GM12878 (cell line): ENCODE measurements around the gene SLC12A4. TPM values are rescaled to one million over a fixed set of nuclear protein-coding genes. Genes with fewer than 3 reads are reported as not detected.

ENCODE experiments used
- BACH1 ChIP-seq: fragments of 450-650 bp; IDR thresholded peaks from 2 replicates; pipeline ENCODE4 v1.6.1; 2017; ENCODE audit warnings: mild to moderate bottlenecking, borderline replicate concordance
- GABPA ChIP-seq: IDR thresholded peaks from 2 replicates; pipeline ENCODE4 v1.6.1; 2014; ENCODE audit warnings: antibody characterized with exemption, low read depth, mild to moderate bottlenecking, inconsistent platforms
- GATAD2B ChIP-seq: fragments of 450-650 bp; conservative IDR thresholded peaks from 2 replicates; pipeline ENCODE4 v1.6.1; 2017; ENCODE audit warnings: low read depth, mild to moderate bottlenecking, moderate library complexity
- HDAC6 ChIP-seq: fragments of 200-600 bp; sonication (generic); IDR thresholded peaks from one replicate; pipeline ENCODE4 v1.8.0; 2017; ENCODE audit warnings: antibody characterized with exemption; ENCODE audit not compliant: unreplicated experiment
- NR2C1 ChIP-seq: fragments of 450-650 bp; IDR thresholded peaks from 2 replicates; pipeline ENCODE4 v1.6.1; 2017; ENCODE audit warnings: antibody characterized with exemption, mild to moderate bottlenecking, moderate library complexity
- SPI1 ChIP-seq: IDR thresholded peaks from 2 replicates; pipeline ENCODE4 v1.6.1; 2011; ENCODE audit warnings: low read depth, mild to moderate bottlenecking, low read length, moderate library complexity, borderline replicate concordance; ENCODE audit not compliant: insufficient read depth
- ZNF592 ChIP-seq: fragments of 450-650 bp; IDR thresholded peaks from 2 replicates; pipeline ENCODE4 v1.6.1; 2017; ENCODE audit warnings: mild to moderate bottlenecking, moderate library complexity
- polyA plus RNA-seq, 11 experiments: library from polyadenylated mRNA; depleted of rRNA in 4 of 11; unstranded in 6 of 11; stranded (reverse) in 5 of 11; fragments of >200 nt; fragmentation: Nextera tagmentation in 4 of 11; fragmentation: Illumina TruSeq in 1 of 11; extraction: Ambion mirVana in 4 of 11; extraction: Trizol in 1 of 11; gene quantifications; 1 replicate in 1 of 11; 2 replicates in 10 of 11; pipeline versions ENCODE4 v1.2.1 to v1.2.3, GENCODE V29; 2011 to 2016; ENCODE audit warnings: inconsistent platforms in 2 of 11, missing spikeins in 2 of 11, low read depth in 1 of 11
- total RNA-seq, 4 experiments: library from RNA; depleted of rRNA in 3 of 4; stranded (reverse); fragments of >200 nt in 3 of 4; fragmentation: Illumina TruSeq in 1 of 4; extraction: Trizol in 1 of 4; gene quantifications; 2 replicates each; pipeline versions ENCODE4 v1.2.1 to v1.2.3, GENCODE V29; 2013 to 2021
- TF ChIP-seq, protein P1 (sequence below): IDR thresholded peaks from 2 replicates; pipeline ENCODE4 v1.6.1; 2011; ENCODE audit warnings: low read depth, mild to moderate bottlenecking, low read length, moderate library complexity, borderline replicate concordance; ENCODE audit errors: extremely low read depth

The SLC12A4 gene
- total and polyA plus RNA-seq, 10 of the 15 experiments (the other 5 are each of a cell fraction or from before 2014, with no cell fraction given): 0.95 to 39.9 (median 14.2) TPM

DNA sequence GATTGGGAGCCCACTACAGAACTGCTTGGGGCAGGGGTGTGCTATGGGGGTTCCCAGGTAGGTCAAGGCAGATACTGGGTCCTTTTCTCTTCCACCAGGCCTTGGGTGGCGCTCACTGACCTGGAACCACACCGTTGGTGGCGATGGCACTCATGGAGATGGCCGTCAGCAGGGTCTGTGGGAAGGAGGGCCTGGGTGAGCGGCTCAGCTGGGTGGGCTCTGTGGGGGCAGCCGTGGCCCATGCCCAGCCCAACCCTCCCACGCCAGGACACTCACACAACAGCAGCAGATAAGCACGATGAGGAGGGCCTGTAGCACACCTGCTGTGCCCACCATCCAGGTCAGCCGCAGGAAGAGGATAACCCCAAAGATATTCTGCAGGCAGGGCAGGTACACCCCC lies 10.8 kb downstream of the SLC12A4 start (continued):
- TF ChIP-seq, protein P1, sequence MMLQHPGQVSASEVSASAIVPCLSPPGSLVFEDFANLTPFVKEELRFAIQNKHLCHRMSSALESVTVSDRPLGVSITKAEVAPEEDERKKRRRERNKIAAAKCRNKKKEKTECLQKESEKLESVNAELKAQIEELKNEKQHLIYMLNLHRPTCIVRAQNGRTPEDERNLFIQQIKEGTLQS: no peak
- TF ChIP-seq GATAD2B (no peak), SPI1 (no peak), NR2C1 (no peak), HDAC6 (no peak), BACH1 (no peak), GABPA (no peak), ZNF592 (no peak)
